ENCODE measurements around the gene SCCPDH.
"Not testable (repeated sequence)": the region's sequence is repeated elsewhere in the genome, so short reads cannot be mapped to it uniquely, and the experiment has no call there.

The SCCPDH gene

DNA sequence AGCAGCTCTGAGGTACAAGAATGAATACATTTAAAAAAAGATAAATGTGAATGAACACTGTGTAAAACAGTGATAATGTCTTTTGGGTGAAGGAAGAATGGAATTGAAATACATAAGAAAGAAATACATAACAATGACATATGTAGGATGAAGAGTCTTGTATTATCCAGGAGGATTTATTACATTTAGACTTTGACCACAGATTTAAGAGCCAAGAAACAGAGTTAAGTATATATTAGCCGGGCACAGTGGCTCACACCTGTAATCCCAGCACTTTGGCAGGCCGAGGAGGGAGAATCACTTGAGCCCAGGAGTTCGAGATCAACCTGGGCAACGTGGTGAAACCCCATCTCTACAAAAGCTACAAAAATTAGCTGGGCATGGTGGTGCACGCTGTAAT is 79.7 kb downstream of the SCCPDH start:
- no peak for TF ChIP-seq POU2F2 (IDR thresholded peaks at IDR 0.05; ENCODE audit: low read depth, low read length)
- TF ChIP-seq SPI1 (IDR thresholded peaks at IDR 0.05; ENCODE audit: low read depth, low read length): no peak
- no peak for TF ChIP-seq POLR2AphosphoS5 (IDR thresholded peaks at IDR 0.05; ENCODE audit: low read depth, low read length)
- no peak for TF ChIP-seq POLR2A (IDR thresholded peaks at IDR 0.05; ENCODE audit: low read depth, low read length)
- FAIRE-seq (no peak), DNase-seq (ENCODE audit: insufficient read length, low spot score) (no peak)

DNA sequence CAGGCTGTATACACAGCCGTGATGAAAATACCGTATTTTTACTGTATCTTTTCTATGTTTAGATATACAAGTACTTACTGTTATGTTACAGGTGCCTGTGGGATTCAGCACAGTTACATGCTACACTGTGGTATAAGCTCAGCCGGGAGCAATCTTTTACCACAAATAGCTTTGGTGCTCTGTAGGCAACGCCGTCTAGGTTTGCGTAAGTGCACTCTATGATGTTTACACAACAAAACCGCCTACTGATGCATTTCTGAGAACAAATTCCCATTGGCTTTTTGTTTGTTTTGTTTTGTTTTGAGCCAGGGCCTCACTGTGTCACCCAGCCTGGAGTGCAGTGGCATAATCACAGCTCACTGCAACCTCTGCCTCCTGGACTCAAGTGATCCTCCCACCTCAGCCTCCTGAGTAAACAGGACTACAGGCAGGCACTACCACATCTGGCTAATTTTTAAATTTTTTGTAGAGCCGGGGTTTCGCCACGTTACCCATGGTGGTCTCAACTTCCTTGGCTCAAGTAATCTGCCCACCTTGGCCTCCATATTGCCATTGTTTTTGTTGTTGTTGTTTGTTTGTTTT is 81.0 kb downstream of the SCCPDH start:
- FAIRE-seq (no peak), DNase-seq (ENCODE audit: insufficient read length, low spot score) (no peak)
- TF ChIP-seq POLR2AphosphoS5 (IDR thresholded peaks at IDR 0.05; ENCODE audit: low read depth, low read length) (no peak), POU2F2 (IDR thresholded peaks at IDR 0.05; ENCODE audit: low read depth, low read length) (no peak), TAF1 (IDR thresholded peaks at IDR 0.05; ENCODE audit: low read depth, low read length) (no peak), PAX5 (IDR thresholded peaks at IDR 0.05; ENCODE audit: insufficient read depth, low read length, severe bottlenecking) (no peak), SPI1 (IDR thresholded peaks at IDR 0.05; ENCODE audit: low read depth, low read length) (no peak), POLR2A (IDR thresholded peaks at IDR 0.05; ENCODE audit: low read depth, low read length) (no peak)

DNA sequence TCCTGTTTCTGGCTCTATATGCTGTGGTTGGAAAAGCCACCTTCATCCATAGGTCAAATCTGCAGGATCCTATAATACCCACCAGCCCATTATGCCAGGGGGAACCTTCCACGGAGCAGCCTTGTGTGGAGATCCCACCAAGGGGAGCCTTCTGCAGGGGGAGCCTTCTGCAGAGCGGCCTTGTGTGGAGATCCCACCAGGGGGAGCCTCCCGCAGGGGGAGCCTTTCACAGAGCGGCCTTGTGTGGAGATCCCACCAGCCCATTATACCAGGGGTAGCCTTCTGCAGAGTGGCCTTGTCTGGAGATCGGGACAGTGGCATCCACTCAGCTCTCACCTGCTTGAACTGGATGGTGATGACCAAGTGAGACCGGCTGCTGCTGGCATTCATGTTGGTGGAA is 85.3 kb downstream of the SCCPDH start:
- FAIRE-seq: no peak
- TF ChIP-seq PAX5 (IDR thresholded peaks at IDR 0.05; ENCODE audit: insufficient read depth, low read length, severe bottlenecking) (no peak), POU2F2 (IDR thresholded peaks at IDR 0.05; ENCODE audit: low read depth, low read length) (no peak), POLR2AphosphoS5 (IDR thresholded peaks at IDR 0.05; ENCODE audit: low read depth, low read length) (no peak), SPI1 (IDR thresholded peaks at IDR 0.05; ENCODE audit: low read depth, low read length) (no peak), POLR2A (IDR thresholded peaks at IDR 0.05; ENCODE audit: low read depth, low read length) (no peak), TAF1 (IDR thresholded peaks at IDR 0.05; ENCODE audit: low read depth, low read length) (no peak)
- DNase-seq (ENCODE audit: insufficient read length, low spot score): no peak

DNA sequence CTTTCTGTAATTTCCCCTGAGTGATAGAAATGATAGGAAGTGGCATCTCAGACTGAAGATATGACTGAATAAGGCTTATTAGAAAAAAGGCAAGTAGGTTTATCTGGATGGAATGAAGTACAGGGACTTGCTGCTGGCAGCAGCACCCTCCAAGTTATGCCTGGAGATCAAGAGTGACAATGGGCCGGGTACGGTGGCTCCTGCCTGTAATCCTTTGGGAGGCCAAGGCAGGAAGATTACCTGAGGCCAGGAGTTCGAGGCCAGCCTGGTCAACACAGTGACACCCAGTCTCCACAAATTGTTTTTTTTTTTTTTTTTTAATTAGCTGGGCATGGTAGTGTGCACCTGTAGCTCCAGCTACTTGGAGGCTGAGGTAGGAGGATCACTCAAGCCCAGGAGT is 87.8 kb downstream of the SCCPDH start:
- DNase-seq (ENCODE audit: insufficient read length, low spot score) (no peak), FAIRE-seq (no peak)
- TF ChIP-seq POLR2AphosphoS5 (IDR thresholded peaks at IDR 0.05; ENCODE audit: low read depth, low read length) (no peak), POLR2A (IDR thresholded peaks at IDR 0.05; ENCODE audit: low read depth, low read length) (no peak), PAX5 (IDR thresholded peaks at IDR 0.05; ENCODE audit: insufficient read depth, low read length, severe bottlenecking) (no peak), POU2F2 (IDR thresholded peaks at IDR 0.05; ENCODE audit: low read depth, low read length) (no peak), SPI1 (IDR thresholded peaks at IDR 0.05; ENCODE audit: low read depth, low read length) (no peak), TAF1 (IDR thresholded peaks at IDR 0.05; ENCODE audit: low read depth, low read length) (no peak)

GRCh38 chr1:246813325-246813724 is 89.1 kb downstream of the SCCPDH start:
- FAIRE-seq; DNase-seq (ENCODE audit: insufficient read length, low spot score): not testable (repeated sequence)

GRCh38 chr1:246814890-246815289 is 90.7 kb downstream of the SCCPDH start:
- FAIRE-seq: no peak
- DNase-seq (ENCODE audit: insufficient read length, low spot score): no peak
- TF ChIP-seq SPI1 (IDR thresholded peaks at IDR 0.05; ENCODE audit: low read depth, low read length) (no peak), PAX5 (IDR thresholded peaks at IDR 0.05; ENCODE audit: insufficient read depth, low read length, severe bottlenecking) (no peak), POLR2AphosphoS5 (IDR thresholded peaks at IDR 0.05; ENCODE audit: low read depth, low read length) (no peak), POU2F2 (IDR thresholded peaks at IDR 0.05; ENCODE audit: low read depth, low read length) (no peak), TAF1 (IDR thresholded peaks at IDR 0.05; ENCODE audit: low read depth, low read length) (no peak), POLR2A (IDR thresholded peaks at IDR 0.05; ENCODE audit: low read depth, low read length) (no peak)

- TF ChIP-seq POU2F2 (IDR thresholded peaks at IDR 0.05; ENCODE audit: low read depth, low read length) (no peak), POLR2A (IDR thresholded peaks at IDR 0.05; ENCODE audit: low read depth, low read length) (no peak), SPI1 (IDR thresholded peaks at IDR 0.05; ENCODE audit: low read depth, low read length) (no peak), PAX5 (IDR thresholded peaks at IDR 0.05; ENCODE audit: insufficient read depth, low read length, severe bottlenecking) (no peak), TAF1 (IDR thresholded peaks at IDR 0.05; ENCODE audit: low read depth, low read length) (no peak), POLR2AphosphoS5 (IDR thresholded peaks at IDR 0.05; ENCODE audit: low read depth, low read length) (no peak)
- DNase-seq (ENCODE audit: insufficient read length, low spot score) (no peak), FAIRE-seq (no peak)
Observed at GRCh38 chr1:246815693-246816270, 91.6 kb downstream of the SCCPDH start.
